HepG2 (cell line): ENCODE results near the gene ZBTB17. TPM values are rescaled to one million over a fixed set of nuclear protein-coding genes. Genes with fewer than 3 reads are reported as not detected.

Experiments used
- BHLHE40 ChIP-seq: IDR thresholded peaks from 2 replicates; pipeline ENCODE4 v1.6.1; 2011; ENCODE audit warnings: low read length, improper control_type of control experiment
- CBFB ChIP-seq: sonication (generic); formaldehyde crosslinking; IDR thresholded peaks from 2 replicates; pipeline ENCODE4 v1.4.0; 2020; ENCODE audit warnings: missing genetic modification reagents
- GTF3A ChIP-seq: sonication (generic); formaldehyde crosslinking; conservative IDR thresholded peaks from 2 replicates; pipeline ENCODE4 v1.4.0; 2020; ENCODE audit warnings: mild to moderate bottlenecking, missing genetic modification reagents
- JUN ChIP-seq: sonication (generic); formaldehyde crosslinking; IDR thresholded peaks from 2 replicates; pipeline ENCODE4 v1.4.0; 2020; ENCODE audit warnings: mild to moderate bottlenecking, missing genetic modification reagents
- KDM5A ChIP-seq: fragments of 200-600 bp; sonication (generic); IDR thresholded peaks from 2 replicates; pipeline ENCODE4 v1.7.0; 2018; ENCODE audit warnings: antibody characterized with exemption, mild to moderate bottlenecking, low read length, borderline replicate concordance
- KIAA2018 ChIP-seq: sonication (generic); formaldehyde crosslinking; IDR thresholded peaks from 2 replicates; pipeline ENCODE4 v1.5.0; 2020; ENCODE audit warnings: mild to moderate bottlenecking, missing genetic modification reagents, borderline replicate concordance
- NCOA5 ChIP-seq: sonication (generic); formaldehyde crosslinking; IDR thresholded peaks from 2 replicates; pipeline ENCODE4 v1.4.0; 2020; ENCODE audit warnings: missing genetic modification reagents
- TEF ChIP-seq: sonication (generic); formaldehyde crosslinking; IDR thresholded peaks from 2 replicates; pipeline ENCODE4 v1.5.0; 2020; ENCODE audit warnings: missing genetic modification reagents
- TGIF2 ChIP-seq: IDR thresholded peaks from 2 replicates; pipeline ENCODE4 v1.6.1; 2016; ENCODE audit warnings: control low read depth, missing compliant biosample characterization
- THAP8 ChIP-seq: sonication (generic); formaldehyde crosslinking; IDR thresholded peaks from 2 replicates; pipeline ENCODE4 v1.5.1; 2020; ENCODE audit warnings: missing genetic modification reagents, mild to moderate bottlenecking, borderline replicate concordance
- TSC22D2 ChIP-seq: sonication (generic); formaldehyde crosslinking; IDR thresholded peaks from 2 replicates; pipeline ENCODE4 v1.5.1; 2020; ENCODE audit warnings: missing genetic modification reagents, mild to moderate bottlenecking, borderline replicate concordance
- ZBTB3 ChIP-seq: sonication (generic); formaldehyde crosslinking; IDR thresholded peaks from 2 replicates; pipeline ENCODE4 v1.4.0; 2020; ENCODE audit warnings: low read depth, mild to moderate bottlenecking, moderate library complexity, missing genetic modification reagents, borderline replicate concordance
- ZNF646 ChIP-seq: sonication (generic); formaldehyde crosslinking; IDR thresholded peaks from 2 replicates; pipeline ENCODE4 v1.9.0; 2021; ENCODE audit warnings: mild to moderate bottlenecking, missing genetic modification reagents
- polyA plus RNA-seq, 8 experiments: library from polyadenylated mRNA; depleted of rRNA in 3 of 8; stranded (reverse) in 7 of 8; unstranded in 1 of 8; fragments of >200 nt; fragmentation: Illumina TruSeq in 4 of 8; extraction: Trizol in 4 of 8; gene quantifications; 2 replicates each; pipeline versions ENCODE4 v1.2.1 to v1.2.3, GENCODE V29; 2011 to 2016; ENCODE audit warnings: low read depth in 4 of 8, missing spikeins in 1 of 8, mixed read lengths in 1 of 8; ENCODE audit not compliant: insufficient read depth in 1 of 8
- total RNA-seq, 5 experiments: library from RNA; depleted of rRNA; stranded (reverse); fragments of >200 nt; fragmentation: Illumina TruSeq; extraction: Trizol; gene quantifications; 2 replicates each; pipeline ENCODE4 v1.2.3, GENCODE V29; 2016; ENCODE audit warnings: low read depth in 1 of 5

ZBTB17 gene
- total and polyA plus RNA-seq, 2 of the 13 experiments (the other 11 are each of a cell fraction or from before 2014, with no cell fraction given): 16.7 to 17.0 TPM

- TF ChIP-seq ZNF646 (CRISPR knock-in tag): no peak
- no peak for TF ChIP-seq CBFB
- TF ChIP-seq JUN (CRISPR knock-in tag): no peak
- no peak for TF ChIP-seq KIAA2018
- no peak for TF ChIP-seq KDM5A
- no peak for TF ChIP-seq GTF3A (CRISPR knock-in tag)
- no peak for TF ChIP-seq BHLHE40
- TF ChIP-seq NCOA5 (CRISPR knock-in tag): no peak
- TF ChIP-seq TEF (CRISPR knock-in tag): no peak
- no peak for TF ChIP-seq THAP8 (CRISPR knock-in tag)
- TF ChIP-seq TGIF2 (CRISPR knock-in tag): no peak
- TF ChIP-seq ZBTB3 (CRISPR knock-in tag): no peak
- TF ChIP-seq TSC22D2 (CRISPR knock-in tag): no peak
These were observed 37.5 kb upstream of the ZBTB17 start (continued) for GRCh38 chr1:16013220-16013907.
